Activated CD8-positive, alpha-beta memory T cell treated with anti-CD3 and anti-CD28 coated beads for 24 hours (primary cell): Measurements from ENCODE around the gene CNOT6.
"Not testable (repeated sequence)": the region's sequence is repeated elsewhere in the genome, so short reads cannot be mapped to it uniquely, and the experiment has no call there.

ENCODE experiments used
- DNase-seq: peaks from one replicate; pipeline ENCODE4 v3.0.0-alpha.2; 2020

The CNOT6 gene

GRCh38 chr5:180522330-180522729 lies 28.2 kb downstream of the CNOT6 start:
- DNase-seq, result no peak

DNA sequence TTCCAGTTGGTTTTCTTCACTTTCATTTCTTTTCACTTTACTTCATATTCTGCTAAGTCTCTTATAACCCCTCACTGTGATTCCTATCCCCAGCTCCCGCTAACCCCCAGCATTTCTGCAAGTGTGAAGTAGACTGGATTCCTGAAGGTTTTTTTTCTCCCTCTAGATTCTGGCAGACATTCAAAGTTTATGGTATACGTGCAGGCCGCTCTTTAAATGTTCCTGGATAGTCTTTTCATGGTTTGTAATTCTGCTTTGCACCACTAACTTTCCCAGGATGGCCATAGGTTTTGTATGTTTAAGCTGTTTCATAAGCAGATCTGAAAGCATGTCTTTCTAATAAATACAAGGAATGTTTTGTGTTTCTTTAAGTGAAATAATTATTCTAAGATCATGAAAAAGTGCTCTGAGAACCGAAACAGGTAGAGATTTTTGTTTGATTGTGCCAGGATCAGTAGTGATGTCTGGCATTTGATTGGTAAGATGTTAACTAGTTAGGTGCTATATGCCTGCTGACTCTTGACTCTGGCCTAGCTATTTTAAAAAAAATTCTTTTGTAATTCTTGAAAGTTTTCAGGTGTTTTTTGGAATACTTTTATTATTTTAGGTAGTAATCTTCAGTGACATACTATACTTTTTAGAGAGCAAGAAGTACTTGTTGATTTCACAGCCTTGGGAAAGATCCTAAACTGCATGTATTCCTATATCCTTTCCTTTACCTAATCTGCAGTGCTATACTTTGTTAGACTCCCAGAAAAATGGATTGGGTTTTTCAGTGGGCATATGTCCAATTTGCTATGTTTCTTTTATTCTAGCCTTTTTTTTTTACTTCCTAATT lies 29.7 kb downstream of the CNOT6 start:
- DNase-seq, result no peak

GRCh38 chr5:180525399-180525798 lies 31.2 kb downstream of the CNOT6 start:
- no peak for DNase-seq

DNA sequence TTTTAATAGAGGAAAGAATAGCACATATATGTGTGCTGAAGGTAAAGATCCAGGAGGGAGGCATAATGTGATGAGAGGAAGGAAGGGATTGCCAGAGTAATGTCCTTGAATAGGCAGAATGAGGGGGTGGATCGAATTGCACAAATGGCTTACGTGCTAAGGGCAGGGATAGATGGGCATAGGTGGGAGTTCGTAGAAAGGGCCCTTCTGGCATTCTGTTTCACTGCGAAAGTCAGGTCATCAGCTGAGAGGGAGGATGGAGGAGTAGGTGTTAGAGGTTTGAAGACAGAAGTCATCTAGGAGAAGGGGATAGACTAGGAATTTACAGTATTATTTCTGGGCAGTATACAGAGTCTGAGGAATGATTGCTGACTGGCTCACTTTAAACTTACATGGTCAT lies 32.1 kb downstream of the CNOT6 start:
- DNase-seq, result no peak

GRCh38 chr5:180527659-180528058 lies 33.5 kb downstream of the CNOT6 start:
- DNase-seq, result no peak

GRCh38 chr5:180531036-180531585 lies 36.9 kb downstream of the CNOT6 start:
- DNase-seq, result not testable (repeated sequence)

DNA sequence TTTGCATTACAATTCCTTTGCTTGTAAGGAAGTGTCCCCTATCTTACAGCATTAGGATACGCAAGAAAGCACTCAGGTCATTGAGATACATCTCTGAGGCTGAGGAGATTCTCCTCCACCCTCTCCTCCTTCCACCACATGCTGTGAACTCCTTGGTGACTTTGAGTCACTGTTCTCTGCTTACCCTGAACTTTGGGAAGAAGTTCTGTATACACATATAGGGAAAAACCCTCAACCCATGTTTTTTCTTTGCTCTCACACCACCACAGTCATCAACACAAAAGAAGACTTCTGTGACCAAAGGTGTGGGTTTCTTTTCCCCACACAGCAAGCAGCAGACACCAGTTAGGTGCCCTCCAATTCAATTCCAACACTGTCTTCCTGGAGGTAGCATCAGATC lies 38.1 kb downstream of the CNOT6 start:
- DNase-seq, result no peak

- no peak for DNase-seq
Measured at GRCh38 chr5:180533845-180534244, 39.7 kb downstream of the CNOT6 start.

DNA sequence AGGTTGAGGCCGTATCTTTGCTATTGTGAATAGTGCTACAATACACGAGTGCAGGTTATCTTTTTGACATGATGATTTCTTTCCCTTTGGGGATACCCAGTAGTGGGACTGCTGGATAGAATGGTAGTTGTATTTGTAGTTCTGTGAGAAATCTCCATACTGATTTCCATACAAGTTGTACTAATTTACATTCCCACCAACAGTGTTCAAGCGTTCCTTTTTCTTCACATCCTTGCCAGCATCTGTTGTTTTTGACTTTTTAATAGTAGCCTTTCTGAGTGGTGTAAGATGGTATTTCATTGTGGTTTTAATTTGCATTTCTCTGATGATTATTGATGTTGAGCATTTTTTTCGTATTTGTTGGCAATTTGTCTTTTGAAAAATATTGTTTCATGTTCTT lies 41.4 kb downstream of the CNOT6 start:
- no peak for DNase-seq

DNA sequence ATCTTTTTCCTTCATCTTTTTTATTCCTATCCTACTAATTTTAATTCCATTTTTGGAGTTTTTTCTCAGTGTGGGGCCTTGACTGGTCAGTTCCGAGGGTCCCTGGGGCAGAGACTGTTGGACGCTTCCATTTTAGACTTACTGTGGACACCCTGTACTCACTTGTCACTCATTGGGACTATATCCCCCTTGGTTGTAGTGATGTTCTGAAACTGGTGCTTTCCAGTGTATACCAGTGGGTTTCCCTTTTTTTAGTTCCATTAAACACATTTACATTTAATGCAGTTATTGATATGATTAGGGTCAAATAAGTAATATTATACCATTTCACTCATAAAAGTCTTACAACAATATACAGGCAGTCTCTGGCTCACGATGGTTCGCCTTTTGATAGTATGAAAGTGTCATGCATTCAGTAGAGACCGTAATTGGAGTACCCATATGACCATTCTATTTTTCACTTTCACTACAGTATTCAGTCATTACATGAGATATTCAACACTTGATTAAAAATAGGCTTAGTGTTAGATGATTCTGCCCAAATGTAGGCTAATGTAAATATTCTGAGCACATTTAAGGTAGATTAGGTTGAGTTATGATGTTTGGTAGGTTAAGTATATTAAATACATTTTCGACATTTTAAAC lies 46.0 kb downstream of the CNOT6 start:
- no peak for DNase-seq

DNA sequence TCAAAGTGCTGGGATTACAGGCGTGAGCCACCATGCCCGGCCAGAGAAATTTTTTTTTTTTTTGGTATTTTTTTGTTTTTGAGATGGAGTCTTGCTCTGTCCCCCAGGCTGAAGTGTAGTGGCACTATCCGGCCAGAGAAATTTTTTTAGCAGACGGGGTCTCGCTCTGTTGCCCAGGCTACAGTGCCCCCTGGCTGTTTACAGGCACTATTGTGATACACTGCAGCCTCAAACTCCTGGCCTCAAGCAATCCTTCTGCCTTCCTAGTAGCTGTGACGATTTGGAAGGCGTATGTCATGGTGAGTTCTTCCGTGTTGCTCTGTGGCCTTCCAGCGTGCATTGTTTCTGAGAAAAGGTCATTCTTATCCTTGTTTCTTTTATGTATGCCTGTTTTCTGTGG lies 47.5 kb downstream of the CNOT6 start:
- DNase-seq, result no peak

- no peak for DNase-seq
Measured at GRCh38 chr5:180545248-180545647, 51.1 kb downstream of the CNOT6 start.

- DNase-seq, result no peak
Measured at GRCh38 chr5:180548563-180548962, 54.4 kb downstream of the CNOT6 start.

- DNase-seq, result no peak
Measured at GRCh38 chr5:180553530-180553929, 59.4 kb downstream of the CNOT6 start.

GRCh38 chr5:180555168-180555921 lies 61.2 kb downstream of the CNOT6 start:
- no peak for DNase-seq

DNA sequence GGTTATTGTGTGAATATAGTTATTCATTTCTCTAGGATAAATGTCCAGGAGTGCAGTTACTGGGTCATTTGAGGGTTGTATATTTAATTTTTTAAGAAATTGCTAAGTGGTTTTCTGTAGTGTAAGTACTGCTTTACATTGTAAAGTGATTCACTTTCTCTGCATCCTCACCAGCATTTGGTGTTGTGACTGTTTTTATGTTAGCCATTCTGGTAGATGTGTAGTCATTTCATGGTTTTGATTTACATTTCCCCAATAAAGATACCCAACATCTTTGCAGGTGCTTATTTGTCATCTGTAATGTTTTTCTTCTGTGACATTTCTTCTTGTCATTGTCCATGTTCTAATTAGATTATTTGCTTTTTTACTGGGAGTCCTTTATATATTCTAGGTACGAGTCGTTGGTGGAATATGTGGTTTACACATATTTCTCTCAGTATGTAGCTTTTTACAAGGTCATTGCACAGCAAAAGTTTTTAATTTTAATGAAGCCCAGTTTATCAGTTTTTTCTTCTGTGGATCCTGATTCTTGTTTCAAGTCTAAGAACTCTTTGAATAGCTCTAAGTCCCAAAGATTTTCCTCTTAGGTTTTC lies 63.1 kb downstream of the CNOT6 start:
- DNase-seq, result no peak

DNA sequence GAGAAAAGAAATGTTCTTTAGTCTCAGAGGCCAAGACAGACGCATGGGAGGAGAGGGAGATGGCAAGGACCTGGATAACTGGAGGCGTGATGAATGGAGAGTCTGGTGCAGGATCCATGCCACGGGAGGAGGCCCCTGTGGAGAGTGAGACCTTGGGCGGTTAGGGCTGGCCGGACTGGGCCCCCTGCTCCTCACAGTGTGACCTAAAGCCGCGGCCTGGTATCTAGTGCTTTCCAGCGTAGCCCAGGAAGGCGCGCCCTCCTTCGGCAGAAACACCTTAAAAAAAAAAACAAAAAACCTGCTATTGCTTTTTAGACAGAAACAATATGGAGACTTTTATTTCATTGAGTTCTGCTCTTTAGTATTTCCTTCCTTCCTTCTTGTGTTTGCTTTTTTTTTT lies 64.1 kb downstream of the CNOT6 start:
- no peak for DNase-seq

GRCh38 chr5:180563994-180564393 lies 69.8 kb downstream of the CNOT6 start:
- no peak for DNase-seq

- DNase-seq, result no peak
Measured at GRCh38 chr5:180568914-180569313, 74.7 kb downstream of the CNOT6 start.

DNA sequence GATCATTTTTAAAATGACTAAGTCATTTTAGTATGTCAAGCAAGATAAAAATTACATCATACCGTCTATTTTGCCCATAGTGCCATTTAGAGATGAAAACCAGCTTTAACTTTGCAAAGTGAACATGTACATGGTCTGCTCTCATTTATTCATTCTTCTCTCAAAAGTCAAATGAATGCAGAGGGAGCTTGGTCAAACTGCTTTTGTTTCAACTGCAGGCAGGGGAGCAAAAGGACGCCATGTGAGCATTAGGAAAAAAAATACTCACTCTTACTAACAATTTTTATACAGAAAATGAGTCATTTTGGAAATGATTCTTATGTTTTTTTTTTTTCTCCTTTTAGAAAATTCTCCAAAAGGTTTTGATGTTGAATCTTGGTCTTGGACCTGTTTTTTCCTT lies 81.4 kb downstream of the CNOT6 start:
- no peak for DNase-seq

DNA sequence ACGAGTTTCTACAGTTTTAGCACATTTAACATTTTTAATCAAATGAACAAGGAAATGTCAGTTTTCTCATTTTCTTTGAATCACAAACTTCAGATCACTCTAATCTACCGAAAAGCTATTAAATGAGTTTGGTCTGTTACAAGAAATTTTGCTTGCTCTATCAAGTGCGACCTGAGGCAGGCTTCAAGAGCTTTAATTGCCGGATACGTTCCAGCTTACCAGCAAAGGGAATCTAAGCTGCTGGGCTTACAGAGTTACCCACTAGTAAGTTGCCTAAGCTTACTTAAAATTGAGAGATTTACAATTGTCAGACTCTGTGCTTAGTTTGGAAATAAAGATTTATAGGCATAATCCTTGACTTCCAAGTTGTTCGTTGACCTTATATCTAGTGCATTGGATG lies 86.5 kb downstream of the CNOT6 start:
- DNase-seq, result no peak

- no peak for DNase-seq
Measured at GRCh38 chr5:180583738-180584137, 89.6 kb downstream of the CNOT6 start.

DNA sequence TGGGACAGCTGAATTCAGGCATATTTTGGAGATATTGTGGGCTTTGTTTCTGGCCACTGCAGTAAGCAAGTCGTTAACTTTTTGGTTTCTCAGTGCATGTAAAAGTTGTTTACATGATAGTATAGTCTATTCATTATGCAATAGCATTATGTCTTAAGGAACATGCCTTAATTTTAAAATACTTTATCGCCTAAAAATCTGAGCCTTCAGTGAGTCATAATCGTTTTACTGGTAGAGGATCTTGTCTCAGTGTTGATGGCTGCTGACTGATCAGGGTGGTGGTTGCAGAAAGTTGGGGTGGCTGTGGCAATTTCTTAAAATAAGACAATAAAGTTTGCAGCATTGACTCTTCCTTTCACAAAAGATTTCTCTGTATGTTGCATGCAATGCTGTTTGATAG lies 92.0 kb downstream of the CNOT6 start:
- no peak for DNase-seq
